B cell (primary cell): Measurements from ENCODE around the gene TP53I13. TPM values are rescaled to one million over a fixed set of nuclear protein-coding genes. Genes with fewer than 3 reads are reported as not detected.

Source experiments
- ATAC-seq: fragments of 200-7000 bp; cut with Tn5 transposase; one replicate; pipeline ENCODE4 v1.10.0; 2021; ENCODE audit warnings: low read depth, mild to moderate bottlenecking, moderate number of reproducible peaks, moderate library complexity
- CTCF ChIA-PET: fragments of 350-600 bp; sonication (Branson Sonifier 250); formaldehyde crosslinking; loops from one replicate; lab custom pipeline; 2021; ENCODE audit warnings: antibody characterized with exemption, inconsistent platforms; lab: Charles Lee
- POLR2A ChIA-PET: fragments of 350-600 bp; sonication (Branson Sonifier 250); formaldehyde crosslinking; loops from one replicate; lab custom pipeline; 2021; ENCODE audit warnings: antibody characterized with exemption; lab: Charles Lee
- DNase-seq: peaks from one replicate; pipeline ENCODE4 v3.0.0; 2013
- H2AFZ ChIP-seq: 2 replicates; pipeline ENCODE4 v1.6.1; 2012; ENCODE audit warnings: mild to moderate bottlenecking, low read depth, low read length; ENCODE audit not compliant: insufficient read depth, poor library complexity, severe bottlenecking
- H3K27ac ChIP-seq, 2 donors: 1 replicate in 1 of 2; 2 replicates in 1 of 2; pipeline ENCODE4 v1.5.1; 2012 to 2013; ENCODE audit warnings: low read length in 2 of 2, mild to moderate bottlenecking in 2 of 2, moderate library complexity in 1 of 2
- H3K27me3 ChIP-seq, 4 experiments: fragments of 200-600 bp in 1 of 4; sonication (generic) in 1 of 4; replicated peaks in 1 of 4; 1 replicate in 2 of 4; 2 replicates in 2 of 4; pipeline versions ENCODE4 v1.6.1 to v1.7.0; 2013 to 2016; ENCODE audit warnings: low read length in 3 of 4, mild to moderate bottlenecking in 2 of 4, mixed read lengths in 1 of 4, moderate library complexity in 1 of 4; ENCODE audit not compliant: insufficient read depth in 4 of 4, control insufficient read depth in 3 of 4; ENCODE audit errors: control extremely low read depth in 1 of 4
- H3K36me3 ChIP-seq, 2 experiments: replicated peaks in 1 of 2; 1 replicate in 1 of 2; 2 replicates in 1 of 2; pipeline versions ENCODE4 v1.6.1 to v1.7.1; 2013; ENCODE audit warnings: low read length in 1 of 2; ENCODE audit not compliant: insufficient read depth in 2 of 2, control insufficient read depth in 1 of 2; ENCODE audit errors: control extremely low read depth in 1 of 2, extremely low read depth in 1 of 2
- H3K4me1 ChIP-seq, 2 donors: fragments of 200-600 bp in 1 of 2; sonication (generic) in 1 of 2; 1 replicate in 1 of 2; 2 replicates in 1 of 2; pipeline versions ENCODE4 v1.5.1 to v1.6.1; 2013 to 2017; ENCODE audit warnings: low read length in 2 of 2; ENCODE audit not compliant: control insufficient read depth in 2 of 2, insufficient read depth in 2 of 2
- H3K4me2 ChIP-seq: replicated peaks from 2 replicates; pipeline ENCODE3; 2012; ENCODE audit warnings: mild to moderate bottlenecking, low read depth, low read length; ENCODE audit not compliant: poor library complexity, severe bottlenecking
- H3K4me3 ChIP-seq, 5 experiments: fragments of 200-600 bp in 1 of 5; sonication (generic) in 1 of 5; 1 replicate in 3 of 5; 2 replicates in 2 of 5; pipeline versions ENCODE4 v1.5.1 to v1.7.0; 2011 to 2016; ENCODE audit warnings: low read length in 4 of 5, mild to moderate bottlenecking in 4 of 5, low read depth in 2 of 5, control low read depth in 1 of 5, moderate library complexity in 1 of 5; ENCODE audit not compliant: insufficient read depth in 1 of 5; ENCODE audit errors: control extremely low read depth in 1 of 5, extremely low read depth in 1 of 5
- H3K79me2 ChIP-seq: fragments of 200-600 bp; sonication (generic); one replicate; pipeline ENCODE4 v1.6.0; 2016; ENCODE audit warnings: low read length; ENCODE audit not compliant: control insufficient read depth, insufficient read depth
- H3K9ac ChIP-seq: fragments of 200-600 bp; sonication (generic); 2 replicates; pipeline ENCODE4 v1.6.1; 2017; ENCODE audit warnings: mild to moderate bottlenecking, low read length, moderate library complexity
- H3K9me3 ChIP-seq, 3 donors: one replicate each; pipeline versions ENCODE4 v1.6.1 to v1.7.1; 2013; ENCODE audit warnings: low read length in 2 of 3; ENCODE audit not compliant: control insufficient read depth in 2 of 3, insufficient read depth in 1 of 3; ENCODE audit errors: control extremely low read depth in 1 of 3
- H4K20me1 ChIP-seq: 2 replicates; pipeline ENCODE4 v1.6.0; 2012; ENCODE audit warnings: mild to moderate bottlenecking, low read length; ENCODE audit not compliant: insufficient read depth, control insufficient read depth, poor library complexity, severe bottlenecking
- H3K27ac Mint-ChIP-seq: one replicate; pipeline ENCODE4 v1.8.0; 2021; ENCODE audit warnings: mixed read lengths
- H3K27me3 Mint-ChIP-seq: one replicate; pipeline ENCODE4 v1.8.0; 2021; ENCODE audit warnings: mixed read lengths
- H3K4me1 Mint-ChIP-seq: one replicate; pipeline ENCODE4 v1.8.0; 2021; ENCODE audit warnings: mixed read lengths
- H3K4me3 Mint-ChIP-seq: one replicate; pipeline ENCODE4 v1.8.0; 2021; ENCODE audit warnings: mixed read lengths
- H3K9me3 Mint-ChIP-seq: one replicate; pipeline ENCODE4 v1.8.0; 2022; ENCODE audit warnings: mixed read lengths; ENCODE audit not compliant: insufficient read depth
- CTCF ChIP-seq: fragments of 200-600 bp; IDR thresholded peaks from one replicate; pipeline ENCODE4 v1.8.0; 2022; ENCODE audit warnings: antibody characterized with exemption, mild to moderate bottlenecking
- EZH2 ChIP-seq: IDR thresholded peaks from 2 replicates; pipeline ENCODE4 v1.6.1; 2012; ENCODE audit warnings: borderline replicate concordance, low read depth, mild to moderate bottlenecking, moderate library complexity, low read length; ENCODE audit not compliant: insufficient read depth, poor library complexity, severe bottlenecking
- WGBS: methylation state at CpG from one replicate; pipeline ENCODE4 v1.1.5; 2013; ENCODE audit warnings: missing lambda C conversion rate; ENCODE audit not compliant: insufficient coverage; 5-methylcytosine and 5-hydroxymethylcytosine counted together
- intact Hi-C: fragments of 100-400 bp; cut with micrococcal nuclease; formaldehyde crosslinking; loops from one replicate; pipeline ENCODE4 v1.10.0; 2022
- polyA plus RNA-seq: library from polyadenylated mRNA; depleted of rRNA; stranded (reverse); fragments of >200 nt; gene quantifications from 2 replicates; pipeline ENCODE4 v1.2.3, GENCODE V29; 2012
- total RNA-seq, 2 donors: library from RNA; stranded (reverse); fragments of 120-200 nt in 1 of 2; gene quantifications; 1 replicate in 1 of 2; 2 replicates in 1 of 2; pipeline versions ENCODE4 v1.2.3 to v1.2.4, GENCODE V29; 2013 to 2022

TP53I13 gene
- total and polyA plus RNA-seq, 2 donors (not counting 1 experiment from before 2014, with no cell fraction given), result 224 to 287 TPM

GRCh38 chr17:29586676-29587469 lies 18.4 kb downstream of the TP53I13 start:
- H3K27me3 Mint-ChIP-seq, result no peaks in the 10 kb centered on the region
- TF ChIP-seq EZH2 (no peak), CTCF (no peak)
- H4K20me1 ChIP-seq, result peaks cover 45% of the 10 kb centered on the region
- H3K27ac Mint-ChIP-seq, result peak overlapping the region; percentile 37
- peak overlapping the region; percentile 62 for H3K4me3 Mint-ChIP-seq
- no peak overlapping the region for H2AFZ ChIP-seq
- no peak overlapping the region for H3K4me2 ChIP-seq
- H3K4me3 ChIP-seq, result no peak overlapping the region
- peaks cover 0 to 9% of the 10 kb centered on the region in 2 experiments for H3K36me3 ChIP-seq
- no peaks in the 10 kb centered on the region for H3K9me3 Mint-ChIP-seq
- ChIA-PET CTCF (interaction anchor here (0.5 to 24.3 kb wide), 8 partner anchors 8 to 322 kb away, joined by 3 to 336 read pairs (median 4); no protein-coding TSS in a partner anchor), POLR2A (interaction anchor here (0.5 to 0.6 kb wide), 2 partner anchors 138 to 1754 kb away, joined by 5 read pairs; no protein-coding TSS in a partner anchor)
- H3K79me2 ChIP-seq, result peaks cover 74% of the 10 kb centered on the region
- peaks cover 68% of the 10 kb centered on the region for H3K4me1 Mint-ChIP-seq
- H3K9me3 ChIP-seq, result peaks cover 0 to 2% (median 0%) of the 10 kb centered on the region in 3 donors
- DNase-seq (no peak), ATAC-seq (no peak)
- H3K4me1 ChIP-seq, result peaks cover 56 to 63% of the 10 kb centered on the region in 2 donors
- no peak overlapping the region for H3K9ac ChIP-seq
- intact Hi-C loops, result no loop called here
- H3K27me3 ChIP-seq, result no peaks in the 10 kb centered on the region
- 100% methylated on average over 3 of the region's 9 CpGs for WGBS
- no peak overlapping the region for H3K27ac ChIP-seq

DNA sequence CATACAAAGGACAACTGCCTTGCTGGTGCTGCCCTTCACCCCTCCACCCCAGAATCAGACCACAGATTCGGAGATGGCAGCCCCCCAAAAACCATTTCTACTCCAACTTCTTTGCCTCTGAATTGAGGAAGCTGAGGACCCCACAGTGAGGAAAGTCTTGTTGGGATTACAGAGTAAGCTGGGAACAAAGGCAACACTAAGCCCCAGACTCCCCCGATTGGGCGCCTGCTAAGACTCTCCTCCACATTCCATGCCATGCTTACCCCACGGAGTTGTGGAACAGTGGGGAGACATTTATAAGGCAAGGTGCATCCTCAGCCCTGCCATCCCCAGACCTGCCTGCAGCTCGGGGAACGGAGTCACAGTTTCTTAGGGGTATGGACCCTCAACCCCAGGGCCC lies 19.1 kb downstream of the TP53I13 start:
- peaks cover 69% of the 10 kb centered on the region for H3K79me2 ChIP-seq

More for the DNA sequence above, 19.1 kb downstream of the TP53I13 start:
- H3K9me3 ChIP-seq, result peaks cover 0 to 2% (median 0%) of the 10 kb centered on the region in 3 donors
- CTCF ChIA-PET, result interaction anchor here (0.7 to 24.3 kb wide), 8 partner anchors 8 to 344 kb away, joined by 3 to 336 read pairs (median 4); no protein-coding TSS in a partner anchor
- peaks cover 75% of the 10 kb centered on the region for H3K4me1 Mint-ChIP-seq
- H3K4me3 ChIP-seq, result no peak overlapping the region
- POLR2A ChIA-PET, result interaction anchor here (0.9 to 1.1 kb wide), 2 partner anchors 8 to 175 kb away, joined by 3 read pairs; no protein-coding TSS in a partner anchor
- no peak overlapping the region for H3K27ac ChIP-seq
- TF ChIP-seq EZH2 (no peak), CTCF (no peak)
- peaks cover 0 to 5% of the 10 kb centered on the region in 2 experiments for H3K36me3 ChIP-seq
- H3K9ac ChIP-seq, result peak overlapping the region; percentile 79
- peaks cover 45% of the 10 kb centered on the region for H4K20me1 ChIP-seq
- no peaks in the 10 kb centered on the region for H3K27me3 ChIP-seq
- no peak for DNase-seq
- H3K27me3 Mint-ChIP-seq, result no peaks in the 10 kb centered on the region
- H3K4me3 Mint-ChIP-seq, result peak overlapping the region; percentile 91
- no peaks in the 10 kb centered on the region for H3K9me3 Mint-ChIP-seq
- H3K27ac Mint-ChIP-seq, result peak overlapping the region; percentile 37
- no peak for ATAC-seq
- H3K4me1 ChIP-seq, result peaks cover 63 to 70% of the 10 kb centered on the region in 2 donors
- H3K4me2 ChIP-seq, result peak overlapping the region; percentile 82
- intact Hi-C loops, result no loop called here
- 96% methylated on average over 5 of the region's 6 CpGs for WGBS
- H2AFZ ChIP-seq, result no peak overlapping the region
